ENCODE data around the gene HS3ST4.

Gene HS3ST4

GRCh38 chr16:25897702-25898101 lies 205.9 kb downstream of the HS3ST4 start:
- no peak for DNase-seq

- DNase-seq = no peak
These were observed 214.1 kb downstream of the HS3ST4 start for GRCh38 chr16:25905810-25906209.

- no peak for DNase-seq
These were observed 219.2 kb downstream of the HS3ST4 start for GRCh38 chr16:25910971-25911370.

- peak in 1 of 14 donors; percentile 4 for DNase-seq
These were observed 220.6 kb downstream of the HS3ST4 start for GRCh38 chr16:25912321-25912720.

DNA sequence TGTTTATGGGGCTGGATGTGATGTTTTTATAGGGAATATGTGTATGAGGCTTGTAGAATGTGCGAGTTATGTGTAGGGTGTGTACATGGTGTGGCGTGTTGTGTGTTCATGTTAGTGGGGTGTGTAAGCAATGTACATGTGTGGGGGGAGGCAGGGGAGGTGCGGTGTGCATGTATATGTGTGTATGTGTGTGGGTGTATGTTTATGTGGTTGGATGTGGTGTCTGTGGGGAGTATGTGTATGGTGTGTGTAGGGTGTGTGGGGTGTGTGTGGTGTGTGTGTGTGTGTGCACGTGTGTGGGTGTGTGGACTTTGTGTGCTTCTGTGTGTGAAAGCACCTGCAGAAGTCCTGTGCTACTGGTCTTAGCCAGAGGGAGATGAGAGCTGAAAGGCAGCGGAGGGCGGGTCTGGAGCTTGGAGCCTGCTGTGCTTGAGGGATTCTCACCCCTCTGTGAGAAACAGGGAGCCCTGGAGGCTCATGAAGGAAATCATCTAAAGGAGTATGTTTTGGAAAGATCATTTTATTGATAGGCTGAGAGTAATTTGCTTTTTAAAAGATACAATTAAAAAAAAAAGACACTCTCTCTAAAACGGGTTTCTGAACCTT lies 222.7 kb downstream of the HS3ST4 start:
- DNase-seq = no peak

- no peak for DNase-seq
These were observed 224.3 kb downstream of the HS3ST4 start for GRCh38 chr16:25916037-25916436.

DNA sequence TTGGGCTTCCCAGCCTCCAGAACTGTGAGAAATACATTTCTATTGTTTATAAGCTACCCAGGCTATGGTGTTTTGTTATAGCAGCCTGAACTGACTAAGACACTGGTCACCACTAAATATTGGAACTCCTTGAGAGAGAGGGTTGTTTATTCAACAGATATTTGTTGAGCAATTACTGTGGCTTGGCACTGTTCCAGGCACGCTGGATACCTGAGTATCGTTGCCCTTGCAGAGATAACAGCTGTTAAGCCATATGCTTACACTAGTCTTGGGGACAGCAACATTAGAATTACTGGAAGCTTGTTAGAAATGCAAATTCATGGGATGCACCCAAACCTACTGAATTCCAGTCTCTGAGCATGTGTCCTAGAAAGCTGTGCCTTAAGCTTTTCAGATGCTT lies 230.7 kb downstream of the HS3ST4 start:
- no peak for DNase-seq

DNA sequence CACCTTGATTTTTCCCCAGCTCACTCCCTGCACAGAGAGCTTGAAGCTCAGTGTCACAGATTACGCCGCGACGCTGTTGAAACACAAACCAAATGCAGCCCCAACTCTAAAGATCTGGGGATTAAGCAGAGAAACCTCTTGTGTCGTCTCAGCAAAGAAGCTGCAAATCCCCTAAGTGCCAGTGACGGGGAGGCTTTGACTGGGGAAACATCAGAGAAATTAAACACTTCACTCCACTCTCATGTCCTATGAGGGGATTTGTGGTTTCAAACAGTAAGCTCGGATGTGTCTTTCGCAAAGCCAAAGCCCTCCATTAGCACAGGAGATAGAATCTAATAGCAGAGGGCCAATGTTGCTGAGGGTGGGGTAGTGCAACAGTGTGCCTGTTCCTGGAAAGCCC lies 233.7 kb downstream of the HS3ST4 start:
- no peak for DNase-seq

DNA sequence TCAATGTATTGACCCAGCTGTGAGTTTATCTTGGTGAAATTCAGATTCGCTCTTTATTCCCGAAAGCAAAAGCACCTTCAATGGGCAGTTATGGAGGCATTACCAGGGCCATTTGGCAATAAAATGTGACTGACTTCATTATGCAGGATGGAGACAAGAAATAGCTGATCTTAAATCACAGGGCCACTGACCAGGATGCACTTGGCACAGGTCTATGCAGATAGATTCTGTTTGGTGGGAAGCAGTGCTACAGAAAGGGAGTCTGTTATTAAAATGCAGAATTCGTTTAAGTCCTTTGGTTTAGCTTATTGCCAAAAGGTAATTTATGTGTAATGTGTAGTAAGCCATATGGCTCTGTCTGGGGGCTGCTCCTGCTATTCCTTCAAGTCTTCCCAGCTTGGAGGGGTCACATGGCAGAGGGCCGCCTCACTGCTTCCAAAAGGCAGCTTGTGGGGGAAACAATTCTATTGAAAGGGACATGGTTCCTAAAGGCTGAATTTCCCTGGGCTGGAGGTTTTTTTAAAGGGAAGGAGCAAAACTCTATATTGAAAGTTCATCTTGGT lies 239.8 kb downstream of the HS3ST4 start:
- DNase-seq = no peak

GRCh38 chr16:25941800-25942499 lies 250.2 kb downstream of the HS3ST4 start:
- no peak for DNase-seq

DNA sequence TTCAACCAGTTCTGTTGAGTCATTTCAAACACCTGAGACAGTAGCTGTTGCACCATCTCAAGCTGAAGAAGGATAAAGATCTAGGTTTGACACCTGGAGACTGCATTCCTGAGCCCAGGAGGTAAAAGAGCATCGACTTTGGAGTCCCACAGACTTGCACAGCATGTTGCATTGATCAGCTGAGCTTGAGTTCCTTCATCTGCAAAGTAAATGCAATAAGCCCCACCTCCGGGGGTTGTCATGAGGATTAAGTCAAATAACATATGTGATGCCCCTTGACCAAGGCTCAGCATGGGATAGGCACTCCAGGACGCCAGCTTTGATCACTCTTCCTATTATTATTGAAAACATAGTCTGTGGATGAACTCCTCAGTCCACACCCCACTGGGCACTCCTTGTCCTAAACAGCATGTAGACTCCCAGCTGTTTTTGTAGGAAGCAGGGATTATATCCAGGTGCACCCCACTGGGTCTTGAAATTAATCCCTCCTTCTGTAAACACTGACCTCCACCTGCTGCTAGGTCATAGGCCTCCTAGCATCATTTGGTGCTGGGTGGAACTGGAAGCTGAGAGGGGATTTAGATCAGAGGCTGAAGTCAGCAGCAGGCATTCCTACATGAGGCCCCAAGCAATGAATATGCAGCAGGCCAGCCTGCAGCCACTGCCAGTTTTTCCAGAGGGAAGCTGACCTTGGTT lies 259.0 kb downstream of the HS3ST4 start:
- DNase-seq = no peak

DNA sequence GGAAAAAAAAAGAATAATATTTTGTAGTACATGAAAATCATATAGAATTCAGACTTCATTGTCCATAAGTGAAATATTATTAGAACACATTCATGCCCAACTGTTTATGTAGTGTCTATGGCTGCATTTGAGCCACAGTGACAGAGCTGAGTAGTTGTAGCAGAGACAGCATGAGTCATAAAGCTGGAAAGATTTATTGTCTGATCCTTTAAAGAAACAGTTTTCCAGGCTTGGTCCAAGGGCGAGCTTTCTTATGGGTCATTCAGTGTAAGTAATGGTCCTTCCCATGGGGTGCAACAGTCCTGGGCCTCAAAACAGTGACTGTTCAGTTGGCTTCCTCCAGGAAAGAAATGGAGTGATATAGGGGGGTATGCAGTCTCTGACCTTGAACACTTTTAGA lies 260.2 kb downstream of the HS3ST4 start:
- no peak for DNase-seq

DNA sequence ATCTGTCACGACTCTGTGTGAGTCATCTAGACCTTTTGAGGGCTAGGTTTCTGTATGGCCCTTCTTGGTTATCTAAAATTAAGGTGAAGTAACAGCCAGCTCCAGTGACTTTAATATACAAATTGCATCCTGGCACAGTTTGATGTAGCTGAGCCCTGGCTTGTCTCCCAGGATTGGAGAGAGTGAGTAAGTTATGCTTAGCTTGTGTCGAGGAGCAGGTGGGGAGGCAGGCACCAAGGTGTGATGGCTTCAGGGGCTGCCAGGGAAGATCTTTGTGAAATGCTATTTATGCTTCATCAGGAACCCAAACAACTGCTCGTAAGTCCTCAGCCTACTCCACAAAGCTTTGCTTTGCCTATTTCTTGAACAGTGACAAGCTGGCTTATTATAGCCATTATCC lies 261.2 kb downstream of the HS3ST4 start:
- no peak for DNase-seq

- DNase-seq = no peak
These were observed 265.9 kb downstream of the HS3ST4 start for GRCh38 chr16:25957707-25958106.

- no peak for DNase-seq
These were observed 267.5 kb downstream of the HS3ST4 start for GRCh38 chr16:25959221-25959620.

GRCh38 chr16:25966172-25967097 lies 274.7 kb downstream of the HS3ST4 start:
- no peak for DNase-seq

DNA sequence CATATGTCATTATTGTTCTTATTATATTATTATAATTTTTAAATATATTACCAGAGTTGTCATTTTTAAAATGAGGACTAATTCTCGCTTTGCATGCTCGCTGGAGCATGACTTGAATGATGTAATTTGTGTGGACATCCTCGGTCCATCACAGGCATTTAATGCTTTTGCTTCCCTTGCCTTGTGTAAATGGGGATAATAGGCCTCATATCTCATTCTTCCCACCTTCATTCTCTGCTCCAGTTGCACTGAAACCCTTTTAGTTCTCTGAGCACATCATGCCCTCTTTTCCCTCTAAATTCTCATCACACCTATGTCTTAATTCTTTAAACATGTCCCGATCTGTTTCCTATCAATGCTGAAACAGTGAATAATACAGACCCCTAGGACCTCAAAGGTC lies 285.4 kb downstream of the HS3ST4 start:
- DNase-seq = no peak

DNA sequence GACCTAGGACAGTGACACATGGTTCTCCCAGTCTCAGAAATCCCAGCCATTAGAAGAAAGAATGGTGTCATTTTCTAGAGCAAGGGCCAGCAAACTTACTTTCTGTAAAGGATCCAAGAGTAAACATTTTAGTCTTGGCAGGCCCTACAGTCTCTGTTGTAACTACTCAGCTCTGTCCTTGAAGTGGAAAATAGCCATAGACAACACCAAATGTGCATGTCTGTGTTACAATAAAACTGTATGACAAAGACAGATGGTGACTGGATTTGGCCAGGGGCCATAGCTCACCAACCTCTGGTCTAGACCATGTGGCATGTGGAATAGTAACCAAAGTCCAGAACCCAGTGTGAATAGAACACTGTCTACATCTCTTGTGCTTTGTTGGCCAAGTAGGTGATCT lies 286.5 kb downstream of the HS3ST4 start:
- DNase-seq = no peak

GRCh38 chr16:25988084-25988483 lies 296.3 kb downstream of the HS3ST4 start:
- DNase-seq = no peak

GRCh38 chr16:25988882-25989281 lies 297.1 kb downstream of the HS3ST4 start:
- DNase-seq = no peak

DNA sequence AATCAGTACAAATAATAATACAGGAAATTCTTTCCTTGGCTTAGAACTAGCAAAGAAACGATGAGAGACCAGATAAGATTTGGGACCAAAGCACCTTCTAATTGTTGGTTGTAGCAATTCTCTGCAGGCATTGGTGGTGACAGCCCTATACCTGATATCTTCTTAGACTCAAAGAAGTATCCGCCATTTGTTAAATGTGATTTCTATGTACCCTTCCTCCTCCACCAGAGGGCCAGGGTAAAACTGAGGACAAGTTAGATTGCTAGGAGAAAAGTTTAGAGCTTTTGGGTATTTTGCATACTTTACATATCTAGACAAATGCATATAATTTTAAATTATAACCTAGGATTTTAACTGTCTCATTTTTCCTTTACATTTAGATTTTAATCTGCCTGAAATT lies 304.3 kb downstream of the HS3ST4 start:
- DNase-seq = no peak

DNA sequence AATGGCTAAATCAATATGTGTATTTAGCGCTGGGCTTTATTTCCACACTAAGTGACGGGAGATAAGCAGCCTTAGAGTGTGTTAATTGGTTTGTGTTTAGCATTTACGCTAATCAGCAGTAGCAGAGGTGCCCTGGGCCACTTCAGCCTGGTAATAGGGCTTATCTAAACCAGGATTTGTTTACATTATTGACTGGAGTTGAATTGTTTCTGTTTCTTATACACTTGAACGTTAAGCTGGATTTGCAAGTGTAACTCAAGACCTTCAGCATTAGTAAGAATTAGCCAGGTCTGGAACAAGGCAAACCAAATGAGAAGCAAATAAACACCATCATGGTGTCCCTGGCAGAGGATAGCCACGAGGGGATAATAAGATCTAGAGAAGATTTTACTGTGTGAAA lies 313.6 kb downstream of the HS3ST4 start:
- DNase-seq = no peak

DNA sequence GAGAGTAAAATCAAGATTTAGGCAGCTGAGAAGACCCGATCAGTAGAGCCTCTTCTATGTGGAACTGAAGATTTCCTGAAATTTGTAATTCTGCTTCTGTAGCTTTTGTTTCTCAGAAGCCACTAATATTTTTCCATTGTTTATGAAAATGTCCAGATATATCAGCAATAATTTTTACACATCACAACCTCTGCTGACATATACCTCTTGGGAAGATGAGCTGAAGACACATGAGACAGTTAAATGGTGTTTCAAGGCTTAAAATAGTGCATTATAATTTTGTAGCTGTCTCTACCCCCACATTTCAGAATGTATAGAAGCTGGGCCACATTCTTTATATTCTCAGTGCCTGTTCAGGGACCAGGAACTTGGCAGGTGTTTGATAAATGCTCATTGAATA lies 320.6 kb downstream of the HS3ST4 start:
- DNase-seq = no peak

Measured in C1 segment of cervical spinal cord (tissue), 14 donors.